KMS-11 (cell line): ENCODE data around the gene TSPAN6.

Experiments
- H2AFZ ChIP-seq: fragments of 200-600 bp; sonication (generic); 2 replicates; pipeline ENCODE4 v1.6.1; 2016; ENCODE audit warnings: antibody characterized with exemption, mixed run types, low read depth
- H3K27ac ChIP-seq: fragments of 200-600 bp; sonication (generic); 2 replicates; pipeline ENCODE4 v1.6.1; 2016; ENCODE audit warnings: mild to moderate bottlenecking, mixed run types
- H3K27me3 ChIP-seq: fragments of 200-600 bp; sonication (generic); 2 replicates; pipeline ENCODE4 v1.6.1; 2017; ENCODE audit warnings: mild to moderate bottlenecking, low read depth, mixed run types, moderate library complexity; ENCODE audit not compliant: insufficient read depth
- H3K36me3 ChIP-seq: fragments of 200-600 bp; sonication (generic); 2 replicates; pipeline ENCODE4 v1.6.1; 2017; ENCODE audit warnings: mild to moderate bottlenecking, mixed run types; ENCODE audit not compliant: insufficient read depth
- H3K4me1 ChIP-seq: fragments of 200-600 bp; sonication (generic); 2 replicates; pipeline ENCODE4 v1.6.1; 2016; ENCODE audit warnings: mild to moderate bottlenecking, low read depth, mixed run types; ENCODE audit not compliant: poor library complexity, severe bottlenecking
- H3K4me2 ChIP-seq: fragments of 200-600 bp; sonication (generic); 2 replicates; pipeline ENCODE4 v1.7.0; 2016; ENCODE audit warnings: mild to moderate bottlenecking, mixed run types
- H3K4me3 ChIP-seq: fragments of 200-600 bp; sonication (generic); IDR thresholded peaks from 2 replicates; pipeline ENCODE4 v1.6.1; 2017; ENCODE audit warnings: low read depth, low read length, mixed read lengths; ENCODE audit not compliant: insufficient read depth
- H3K79me2 ChIP-seq: fragments of 200-600 bp; sonication (generic); 2 replicates; pipeline ENCODE4 v1.6.1; 2016; ENCODE audit warnings: low read depth, mixed run types; ENCODE audit not compliant: insufficient read depth
- H3K9ac ChIP-seq: fragments of 200-600 bp; sonication (generic); 2 replicates; pipeline ENCODE4 v1.6.1; 2016; ENCODE audit warnings: mild to moderate bottlenecking, mixed run types
- H4K20me1 ChIP-seq: fragments of 200-600 bp; sonication (generic); 2 replicates; pipeline ENCODE4 v1.6.1; 2016; ENCODE audit warnings: mild to moderate bottlenecking, mixed run types; ENCODE audit not compliant: insufficient read depth
- CTCF ChIP-seq: fragments of 200-600 bp; sonication (generic); conservative IDR thresholded peaks from 2 replicates; pipeline ENCODE4 v1.6.1; 2017; ENCODE audit warnings: low read depth, mild to moderate bottlenecking, antibody characterized with exemption, low read length, moderate library complexity, mixed read lengths

TSPAN6 gene

GRCh38 chrX:100623001-100623400, 13.6 kb downstream of the TSPAN6 start:
- no peaks in the 10 kb centered on the region for H3K27me3 ChIP-seq
- no peak overlapping the region for H3K4me2 ChIP-seq
- no peak overlapping the region for H3K4me3 ChIP-seq
- no peak overlapping the region for H3K27ac ChIP-seq
- H2AFZ ChIP-seq = no peak overlapping the region
- H4K20me1 ChIP-seq = no peaks in the 10 kb centered on the region
- no peak overlapping the region for H3K9ac ChIP-seq
- no peaks in the 10 kb centered on the region for H3K79me2 ChIP-seq
- H3K4me1 ChIP-seq = peaks cover 13% of the 10 kb centered on the region
- H3K36me3 ChIP-seq = no peaks in the 10 kb centered on the region
- TF ChIP-seq CTCF = no peak

GRCh38 chrX:100615005-100615404, 21.6 kb downstream of the TSPAN6 start:
- peak; percentile 56 for TF ChIP-seq CTCF
- Histone ChIP-seq H3K79me2 (no peaks in the 10 kb centered on the region), H2AFZ (peak overlapping the region; percentile 16; the same call in 1 of the 2 replicates), H3K4me1 (peaks cover 19% of the 10 kb centered on the region), H3K36me3 (no peaks in the 10 kb centered on the region), H3K4me2 (peak overlapping the region; percentile 22; the same call in 1 of the 2 replicates), H4K20me1 (no peaks in the 10 kb centered on the region), H3K9ac (no peak overlapping the region), H3K27me3 (no peaks in the 10 kb centered on the region), H3K4me3 (no peak overlapping the region), H3K27ac (peak overlapping the region; percentile 26; the same call in 1 of the 2 replicates)

GRCh38 chrX:100611951-100612350, 24.7 kb downstream of the TSPAN6 start:
- no peak overlapping the region for H3K9ac ChIP-seq
- H3K4me3 ChIP-seq = no peak overlapping the region
- no peaks in the 10 kb centered on the region for H3K36me3 ChIP-seq
- H3K4me2 ChIP-seq = no peak overlapping the region
- no peaks in the 10 kb centered on the region for H3K27me3 ChIP-seq
- H2AFZ ChIP-seq = no peak overlapping the region
- no peak for TF ChIP-seq CTCF
- no peaks in the 10 kb centered on the region for H3K79me2 ChIP-seq
- no peaks in the 10 kb centered on the region for H4K20me1 ChIP-seq
- H3K27ac ChIP-seq = no peak overlapping the region
- peaks cover 19% of the 10 kb centered on the region for H3K4me1 ChIP-seq

GRCh38 chrX:100609591-100609990, 27.0 kb downstream of the TSPAN6 start:
- no peaks in the 10 kb centered on the region for H3K79me2 ChIP-seq
- H4K20me1 ChIP-seq = no peaks in the 10 kb centered on the region
- no peak overlapping the region for H3K9ac ChIP-seq
- no peak overlapping the region for H3K27ac ChIP-seq
- H3K27me3 ChIP-seq = no peaks in the 10 kb centered on the region
- H3K4me2 ChIP-seq = no peak overlapping the region
- no peak overlapping the region for H2AFZ ChIP-seq
- TF ChIP-seq CTCF = no peak
- H3K4me1 ChIP-seq = peaks cover 2% of the 10 kb centered on the region
- H3K36me3 ChIP-seq = no peaks in the 10 kb centered on the region
- no peak overlapping the region for H3K4me3 ChIP-seq
